IMR-90 (cell line): Measurements from ENCODE around the gene TAF3. TPM values are rescaled to one million over a fixed set of nuclear protein-coding genes. Genes with fewer than 3 reads are reported as not detected.
A peak's percentile ranks its signal among the peaks of the same experiment; 100 is the strongest.

ENCODE experiments used
- ATAC-seq: fragments of 200-7000 bp; cut with Tn5 transposase; 2 replicates; pipeline ENCODE4 v1.9.1; 2020; ENCODE audit warnings: low read depth, mild to moderate bottlenecking, moderate library complexity
- BruUV-seq: library from RNA; stranded (reverse); fragments of 400-500 nt; replicated peaks from 2 replicates; lab custom pipeline; 2021; lab: Mats Ljungman, UMichigan
- CTCF ChIA-PET: fragments of 300-600 bp; formaldehyde crosslinking; extraction: SDS; loops from one replicate; lab custom pipeline; 2021; ENCODE audit warnings: antibody characterized with exemption; lab: Yijun Ruan, JAX
- POLR2A ChIA-PET: fragments of 300-600 bp; sonication (Branson Sonifier 250); formaldehyde crosslinking; loops from one replicate; lab custom pipeline; 2022; ENCODE audit warnings: antibody characterized with exemption; ENCODE audit not compliant: unreplicated experiment; lab: Charles Lee
- DNase-seq: peaks from one replicate; pipeline ENCODE4 v3.0.0; 2013
- H2AFZ ChIP-seq: replicated peaks from 2 replicates; pipeline ENCODE3; 2013; ENCODE audit warnings: low read length, mild to moderate bottlenecking; ENCODE audit not compliant: poor library complexity
- H2AK5ac ChIP-seq: 2 replicates; pipeline ENCODE4 v1.6.1; 2013; ENCODE audit warnings: low read depth, low read length, inconsistent platforms
- H2AK9ac ChIP-seq: replicated peaks from 2 replicates; pipeline ENCODE3; 2013; ENCODE audit warnings: mild to moderate bottlenecking, low read depth, low read length, moderate library complexity; ENCODE audit not compliant: poor library complexity
- H2BK120ac ChIP-seq: 2 replicates; pipeline ENCODE4 v1.6.1; 2013; ENCODE audit warnings: low read depth, low read length, inconsistent platforms
- H2BK15ac ChIP-seq: 3 replicates; pipeline ENCODE4 v1.6.1; 2013; ENCODE audit warnings: low read depth, low read length, inconsistent platforms
- H2BK20ac ChIP-seq: 2 replicates; pipeline ENCODE4 v1.6.1; 2013; ENCODE audit warnings: low read depth, mild to moderate bottlenecking, inconsistent platforms, low read length, moderate library complexity
- H2BK5ac ChIP-seq: 2 replicates; pipeline ENCODE4 v1.6.1; 2013; ENCODE audit warnings: mild to moderate bottlenecking, low read depth, low read length, inconsistent platforms; ENCODE audit not compliant: poor library complexity, severe bottlenecking
- H3K14ac ChIP-seq: replicated peaks from 2 replicates; pipeline ENCODE4 v1.6.1; 2013; ENCODE audit warnings: low read depth, low read length, inconsistent platforms
- H3K18ac ChIP-seq: 2 replicates; pipeline ENCODE4 v1.6.1; 2013; ENCODE audit warnings: low read depth, low read length, control low read depth
- H3K23ac ChIP-seq: 2 replicates; pipeline ENCODE4 v1.6.1; 2013; ENCODE audit warnings: low read depth, low read length, inconsistent platforms
- H3K27ac ChIP-seq: 2 replicates; pipeline ENCODE4 v1.5.1; 2013; ENCODE audit warnings: mild to moderate bottlenecking, control low read depth, low read length; ENCODE audit not compliant: insufficient read depth
- H3K27me3 ChIP-seq: 2 replicates; pipeline ENCODE4 v1.6.1; 2013; ENCODE audit warnings: low read length; ENCODE audit not compliant: control insufficient read depth, insufficient read depth
- H3K36me3 ChIP-seq: 2 replicates; pipeline ENCODE4 v1.6.1; 2013; ENCODE audit warnings: low read length, mixed read lengths; ENCODE audit not compliant: control insufficient read depth, insufficient read depth
- H3K4ac ChIP-seq: 2 replicates; pipeline ENCODE4 v1.6.1; 2013; ENCODE audit warnings: low read depth, low read length, inconsistent platforms
- H3K4me1 ChIP-seq: 2 replicates; pipeline ENCODE4 v1.6.1; 2013; ENCODE audit warnings: low read length, mixed read lengths; ENCODE audit not compliant: control insufficient read depth, insufficient read depth
- H3K4me2 ChIP-seq: 2 replicates; pipeline ENCODE4 v1.6.1; 2013; ENCODE audit warnings: low read depth, mild to moderate bottlenecking, control low read depth, low read length, moderate library complexity
- H3K4me3 ChIP-seq: 2 replicates; pipeline ENCODE4 v1.5.1; 2013; ENCODE audit warnings: low read depth, mild to moderate bottlenecking, control low read depth, low read length, moderate library complexity; ENCODE audit not compliant: insufficient read depth
- H3K56ac ChIP-seq: 2 replicates; pipeline ENCODE4 v1.6.1; 2013; ENCODE audit warnings: low read length, inconsistent platforms; ENCODE audit not compliant: insufficient read depth; ENCODE audit errors: extremely low read depth
- H3K79me1 ChIP-seq, 2 experiments: 2 replicates each; pipeline ENCODE4 v1.6.1; 2013; ENCODE audit warnings: low read length in 2 of 2, inconsistent platforms in 1 of 2, low read depth in 1 of 2
- H3K9ac ChIP-seq: 2 replicates; pipeline ENCODE4 v1.6.1; 2013; ENCODE audit warnings: low read depth, low read length, control low read depth
- H3K9me1 ChIP-seq: 2 replicates; pipeline ENCODE4 v1.6.1; 2013; ENCODE audit warnings: low read length, inconsistent platforms; ENCODE audit not compliant: insufficient read depth
- H3K9me3 ChIP-seq: 2 replicates; pipeline ENCODE4 v1.6.1; 2013; ENCODE audit warnings: low read length; ENCODE audit not compliant: control insufficient read depth, insufficient read depth
- H4K20me1 ChIP-seq: 2 replicates; pipeline ENCODE4 v1.6.1; 2013; ENCODE audit warnings: low read length, inconsistent platforms; ENCODE audit not compliant: insufficient read depth
- H4K5ac ChIP-seq: 2 replicates; pipeline ENCODE4 v1.6.1; 2013; ENCODE audit warnings: mild to moderate bottlenecking, low read depth, low read length, control low read depth
- H4K8ac ChIP-seq, 2 experiments: 2 replicates each; pipeline ENCODE4 v1.6.1; 2013; ENCODE audit warnings: low read depth in 2 of 2, low read length in 2 of 2, control low read depth in 1 of 2, inconsistent platforms in 1 of 2
- H4K91ac ChIP-seq: 2 replicates; pipeline ENCODE4 v1.6.1; 2013; ENCODE audit warnings: low read depth, low read length, inconsistent platforms; ENCODE audit not compliant: insufficient read depth
- MXI1 ChIP-seq: IDR thresholded peaks from 2 replicates; pipeline ENCODE4 v1.6.1; 2012; ENCODE audit warnings: low read depth, mild to moderate bottlenecking, low read length, moderate library complexity, borderline replicate concordance
- RAD21 ChIP-seq: IDR thresholded peaks from 2 replicates; pipeline ENCODE4 v1.6.1; 2012; ENCODE audit warnings: low read length, improper control_type of control experiment
- WGBS, 2 experiments: methylation state at CpG; one replicate each; pipeline versions ENCODE4 v1.1.5 to v1.1.7; 2013; ENCODE audit warnings: missing lambda C conversion rate in 2 of 2; ENCODE audit not compliant: insufficient read length in 1 of 2; ENCODE audit errors: extremely low coverage in 2 of 2; 5-methylcytosine and 5-hydroxymethylcytosine counted together
- dilution Hi-C: fragments of 300-500 bp; cut with HindIII; formaldehyde crosslinking; loops from one replicate; pipeline ENCODE4 v1.14.3; 2018; ENCODE audit warnings: low sequenced_read_pairs; ENCODE audit not compliant: unreplicated experiment
- in situ Hi-C: fragments of 300-500 bp; cut with MboI; formaldehyde crosslinking; loops from 3 replicates; pipeline ENCODE4 v1.14.3; 2019; ENCODE audit warnings: low sequenced_read_pairs, inconsistent platforms, mixed read lengths
- intact Hi-C: fragments of 100-400 bp; cut with micrococcal nuclease; formaldehyde crosslinking; loops from 2 replicates; pipeline ENCODE4 v1.10.0; 2022
- polyA plus RNA-seq, 3 experiments: library from polyadenylated mRNA; depleted of rRNA; stranded (reverse); fragments of >200 nt; gene quantifications; 2 replicates each; pipeline ENCODE4 v1.2.3, GENCODE V29; 2012; ENCODE audit warnings: low replicate concordance in 1 of 3
- total RNA-seq: library from RNA; depleted of rRNA; stranded (reverse); fragments of >200 nt; gene quantifications from 2 replicates; pipeline ENCODE4 v1.2.3, GENCODE V29; 2012
- TF ChIP-seq, protein P1 (sequence below): fragments of 150-350 bp; IDR thresholded peaks from 2 replicates; pipeline ENCODE4 v1.6.1; 2016; ENCODE audit warnings: low read depth, mild to moderate bottlenecking, low read length, moderate library complexity, borderline replicate concordance

TAF3 gene
- total and polyA plus RNA-seq, 2 of the 4 experiments (the other 2 are of a cell fraction) = 1.4 to 2.3 TPM

DNA sequence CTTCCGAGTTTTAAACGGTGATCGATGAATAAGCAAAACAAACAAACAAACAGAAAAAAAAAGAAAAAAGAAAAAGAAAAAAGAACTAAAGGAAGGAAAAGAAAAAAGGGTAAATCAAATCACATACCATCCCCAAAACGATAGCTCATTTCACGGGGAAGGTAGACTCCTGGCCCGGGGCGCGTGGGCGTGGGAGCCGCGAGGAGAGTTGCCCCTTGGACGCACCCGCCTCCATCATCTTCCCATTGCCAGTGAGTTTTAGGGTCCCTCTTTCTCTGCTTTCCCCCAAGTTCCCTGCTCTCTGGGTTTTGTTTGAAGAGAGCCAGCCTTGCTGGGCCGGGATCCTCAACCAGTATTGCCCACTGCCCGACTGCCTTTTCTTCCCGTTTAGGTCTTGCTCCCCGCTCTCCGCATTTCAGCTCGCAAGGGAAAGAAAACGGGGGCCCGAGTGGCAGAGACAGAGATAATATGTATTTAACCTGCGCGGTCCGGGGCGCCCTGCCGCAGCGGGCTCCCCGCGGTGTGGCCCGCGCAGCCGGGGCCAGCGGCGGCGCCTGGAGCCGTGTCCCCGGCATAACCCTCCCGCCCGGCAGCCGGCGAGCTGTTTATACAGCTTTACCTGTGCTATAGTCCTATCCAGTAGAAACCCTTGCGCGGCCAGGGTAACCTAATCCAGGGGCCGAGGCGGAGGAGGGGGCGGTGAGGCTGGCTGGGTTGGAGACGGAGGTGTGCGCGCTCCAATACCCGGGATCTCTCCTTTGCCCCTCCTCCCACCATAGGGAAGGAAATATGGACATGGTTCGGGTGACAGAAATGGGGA is 230.9 kb downstream of the TAF3 start:
- no peak for DNase-seq
- Histone ChIP-seq H3K4ac (no peak overlapping the region), H3K23ac (no peak overlapping the region), H3K14ac (no peak overlapping the region), H3K9me1 (no peaks in the 10 kb centered on the region), H3K56ac (no peak overlapping the region), H4K8ac (no peak overlapping the region), H2BK15ac (no peak overlapping the region), H2BK20ac (no peak overlapping the region), H3K79me1 (no peaks in the 10 kb centered on the region), H3K9ac (no peak overlapping the region), H3K18ac (no peak overlapping the region), H2BK120ac (no peak overlapping the region), H4K91ac (no peak overlapping the region), H2AFZ (peak overlapping the region; percentile 54), H4K20me1 (no peaks in the 10 kb centered on the region), H3K27me3 (peaks cover 94% of the 10 kb centered on the region), H3K4me1 (peaks cover 1% of the 10 kb centered on the region; the same call in 1 of the 2 replicates), H3K27ac (no peak overlapping the region), H3K9me3 (peaks cover 3% of the 10 kb centered on the region; the same call in 1 of the 2 replicates), H3K4me2 (no peak overlapping the region), H3K4me3 (no peak overlapping the region), H2BK5ac (no peak overlapping the region), H2AK9ac (no peak overlapping the region), H3K36me3 (no peaks in the 10 kb centered on the region), H4K5ac (no peak overlapping the region), H2AK5ac (no peak overlapping the region)
- no TSS peak for BruUV-seq
- 2% methylated on average over 11 of the region's 51 CpGs; no CpG with 5 or more reads in 1 of the 2 experiments for WGBS, 2 experiments
- TF ChIP-seq RAD21 (no peak), MXI1 (no peak)
- TF ChIP-seq, protein P1, sequence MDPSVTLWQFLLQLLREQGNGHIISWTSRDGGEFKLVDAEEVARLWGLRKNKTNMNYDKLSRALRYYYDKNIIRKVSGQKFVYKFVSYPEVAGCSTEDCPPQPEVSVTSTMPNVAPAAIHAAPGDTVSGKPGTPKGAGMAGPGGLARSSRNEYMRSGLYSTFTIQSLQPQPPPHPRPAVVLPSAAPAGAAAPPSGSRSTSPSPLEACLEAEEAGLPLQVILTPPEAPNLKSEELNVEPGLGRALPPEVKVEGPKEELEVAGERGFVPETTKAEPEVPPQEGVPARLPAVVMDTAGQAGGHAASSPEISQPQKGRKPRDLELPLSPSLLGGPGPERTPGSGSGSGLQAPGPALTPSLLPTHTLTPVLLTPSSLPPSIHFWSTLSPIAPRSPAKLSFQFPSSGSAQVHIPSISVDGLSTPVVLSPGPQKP = no peak
- intact Hi-C loops (no loop called here), dilution Hi-C loops (no loop called here), in situ Hi-C loops (no loop called here)
- no peak for ATAC-seq
- CTCF ChIA-PET = no interaction called here
- POLR2A ChIA-PET = interaction anchor here (0.5 kb wide), 1 partner anchor 9 kb away, joined by 3 read pairs; no protein-coding TSS in a partner anchor
